ENCODE results near the gene ANG.

Gene ANG

GRCh38 chr14:20707622-20708021, 19.1 kb downstream of the ANG start:
- no peak overlapping the region for H3K4me3 ChIP-seq (replicated peaks; ENCODE audit: insufficient read depth, low read length)
- H3K27ac ChIP-seq (replicated peaks) = no peak overlapping the region

GRCh38 chr14:20711261-20711660, 22.7 kb downstream of the ANG start:
- TF ChIP-seq POLR2AphosphoS5 (IDR thresholded peaks at IDR 0.05; ENCODE audit: low read depth) (no peak), REST (IDR thresholded peaks at IDR 0.05; ENCODE audit: insufficient replicate concordance, low read depth) (no peak), SPI1 (IDR thresholded peaks at IDR 0.05; ENCODE audit: borderline replicate concordance, low read depth) (no peak), GABPA (IDR thresholded peaks at IDR 0.05; ENCODE audit: low read depth) (no peak)
- TF ChIP-seq, protein P1, sequence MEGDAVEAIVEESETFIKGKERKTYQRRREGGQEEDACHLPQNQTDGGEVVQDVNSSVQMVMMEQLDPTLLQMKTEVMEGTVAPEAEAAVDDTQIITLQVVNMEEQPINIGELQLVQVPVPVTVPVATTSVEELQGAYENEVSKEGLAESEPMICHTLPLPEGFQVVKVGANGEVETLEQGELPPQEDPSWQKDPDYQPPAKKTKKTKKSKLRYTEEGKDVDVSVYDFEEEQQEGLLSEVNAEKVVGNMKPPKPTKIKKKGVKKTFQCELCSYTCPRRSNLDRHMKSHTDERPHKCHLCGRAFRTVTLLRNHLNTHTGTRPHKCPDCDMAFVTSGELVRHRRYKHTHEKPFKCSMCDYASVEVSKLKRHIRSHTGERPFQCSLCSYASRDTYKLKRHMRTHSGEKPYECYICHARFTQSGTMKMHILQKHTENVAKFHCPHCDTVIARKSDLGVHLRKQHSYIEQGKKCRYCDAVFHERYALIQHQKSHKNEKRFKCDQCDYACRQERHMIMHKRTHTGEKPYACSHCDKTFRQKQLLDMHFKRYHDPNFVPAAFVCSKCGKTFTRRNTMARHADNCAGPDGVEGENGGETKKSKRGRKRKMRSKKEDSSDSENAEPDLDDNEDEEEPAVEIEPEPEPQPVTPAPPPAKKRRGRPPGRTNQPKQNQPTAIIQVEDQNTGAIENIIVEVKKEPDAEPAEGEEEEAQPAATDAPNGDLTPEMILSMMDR (IDR thresholded peaks at IDR 0.05; ENCODE audit: insufficient read depth, low read length) = no peak
- H3K27ac ChIP-seq (replicated peaks) = no peak overlapping the region

More at GRCh38 chr14:20707622-20708021, 19.1 kb downstream of the ANG start:
- H3K27me3 ChIP-seq (ENCODE audit: insufficient read depth, poor library complexity, severe bottlenecking) = no peaks in the 10 kb centered on the region
- DNase-seq (ENCODE audit: low read depth in 1 of 2, low spot score in 1 of 2) = no peak
- TF ChIP-seq SPI1 (IDR thresholded peaks at IDR 0.05; ENCODE audit: borderline replicate concordance, low read depth) = no peak
- TF ChIP-seq, protein P1 (IDR thresholded peaks at IDR 0.05; ENCODE audit: insufficient read depth, low read length) = no peak
- no peak for TF ChIP-seq REST (IDR thresholded peaks at IDR 0.05; ENCODE audit: insufficient replicate concordance, low read depth)
- no peak for TF ChIP-seq GABPA (IDR thresholded peaks at IDR 0.05; ENCODE audit: low read depth)
- no peak for TF ChIP-seq POLR2AphosphoS5 (IDR thresholded peaks at IDR 0.05; ENCODE audit: low read depth)

GRCh38 chr14:20711685-20712084, 23.1 kb downstream of the ANG start:
- Histone ChIP-seq H3K27me3 (ENCODE audit: insufficient read depth, poor library complexity, severe bottlenecking) (no peaks in the 10 kb centered on the region), H3K27ac (replicated peaks) (no peak overlapping the region), H3K4me3 (replicated peaks; ENCODE audit: insufficient read depth, low read length) (no peak overlapping the region)
- DNase-seq (ENCODE audit: low read depth in 1 of 2, low spot score in 1 of 2) = no peak
- TF ChIP-seq, protein P1 (IDR thresholded peaks at IDR 0.05; ENCODE audit: insufficient read depth, low read length) = no peak
- TF ChIP-seq SPI1 (IDR thresholded peaks at IDR 0.05; ENCODE audit: borderline replicate concordance, low read depth) (no peak), REST (IDR thresholded peaks at IDR 0.05; ENCODE audit: insufficient replicate concordance, low read depth) (no peak), POLR2AphosphoS5 (IDR thresholded peaks at IDR 0.05; ENCODE audit: low read depth) (no peak), GABPA (IDR thresholded peaks at IDR 0.05; ENCODE audit: low read depth) (no peak)

More at GRCh38 chr14:20711261-20711660, 22.7 kb downstream of the ANG start:
- no peak for DNase-seq (ENCODE audit: low read depth in 1 of 2, low spot score in 1 of 2)
- no peaks in the 10 kb centered on the region for H3K27me3 ChIP-seq (ENCODE audit: insufficient read depth, poor library complexity, severe bottlenecking)
- H3K4me3 ChIP-seq (replicated peaks; ENCODE audit: insufficient read depth, low read length) = no peak overlapping the region
